Measurements from ENCODE around the gene BCL11B. TPM values are rescaled to one million over a fixed set of nuclear protein-coding genes. Genes with fewer than 3 reads are reported as not detected.
A peak's percentile ranks its signal among the peaks of the same experiment; 100 is the strongest.
"Not testable (repeated sequence)": the region's sequence is repeated elsewhere in the genome, so short reads cannot be mapped to it uniquely, and the experiment has no call there.

Gene BCL11B
- total RNA-seq, 2 experiments from 2014 or later: 48.9 to 49.1 TPM

GRCh38 chr14:99186956-99187690 is 84.9 kb downstream of the BCL11B start:
- peak overlapping the region; percentile 80 for H3K4me3 Mint-ChIP-seq
- H3K9me3 Mint-ChIP-seq: no peaks in the 10 kb centered on the region
- intact Hi-C loops (cut with micrococcal nuclease): loop anchor here (5.0 to 10.0 kb wide), 2 partner anchors 192 to 255 kb away; no protein-coding TSS in a partner anchor
- peak overlapping the region; percentile 88 for H3K27ac Mint-ChIP-seq
- H3K4me1 Mint-ChIP-seq (ENCODE audit: low read depth): peaks cover 93% of the 10 kb centered on the region
- H3K27me3 Mint-ChIP-seq: no peaks in the 10 kb centered on the region
- peaks cover 34% of the 10 kb centered on the region for H3K36me3 Mint-ChIP-seq
- POLR2A ChIA-PET: interaction anchor here (0.7 to 4.2 kb wide), 11 partner anchors 15 to 998 kb away, joined by 3 to 49 read pairs (median 4); partner anchors contain the start of gene BCL11B
- peak; percentile 22 for DNase-seq
- CTCF ChIA-PET: interaction anchor here (0.6 to 12.0 kb wide), 11 partner anchors 9 to 1051 kb away, joined by 3 to 130 read pairs (median 4); no protein-coding TSS in a partner anchor

GRCh38 chr14:99186336-99186735 is 85.7 kb downstream of the BCL11B start:
- H3K4me3 Mint-ChIP-seq: peak overlapping the region; percentile 80
- ChIA-PET CTCF (interaction anchor here (0.6 to 12.0 kb wide), 2 partner anchors 78 to 152 kb away, joined by 3 to 130 read pairs; no protein-coding TSS in a partner anchor), POLR2A (interaction anchor here (1.5 kb wide), 1 partner anchor 17 kb away, joined by 4 read pairs; no protein-coding TSS in a partner anchor)
- intact Hi-C loops (cut with micrococcal nuclease): loop anchor here (5.0 to 10.0 kb wide), 2 partner anchors 192 to 254 kb away; no protein-coding TSS in a partner anchor
- peak; percentile 9 for DNase-seq
- peaks cover 31% of the 10 kb centered on the region for H3K36me3 Mint-ChIP-seq
- not testable (repeated sequence) for H3K27me3 Mint-ChIP-seq, H3K9me3 Mint-ChIP-seq
- H3K4me1 Mint-ChIP-seq (ENCODE audit: low read depth): peaks cover 94% of the 10 kb centered on the region
- H3K27ac Mint-ChIP-seq: peak overlapping the region; percentile 88

- H3K4me3 Mint-ChIP-seq: peak overlapping the region; percentile 41
- H3K9me3 Mint-ChIP-seq: no peaks in the 10 kb centered on the region
- ChIA-PET POLR2A (interaction anchor here (1.5 kb wide), 1 partner anchor 17 kb away, joined by 4 read pairs; no protein-coding TSS in a partner anchor), CTCF (no interaction called here)
- H3K27me3 Mint-ChIP-seq: no peaks in the 10 kb centered on the region
- peaks cover 28% of the 10 kb centered on the region for H3K36me3 Mint-ChIP-seq
- H3K27ac Mint-ChIP-seq: peak overlapping the region; percentile 88
- DNase-seq: peak; percentile 54
- peaks cover 94% of the 10 kb centered on the region for H3K4me1 Mint-ChIP-seq (ENCODE audit: low read depth)
- intact Hi-C loops (cut with micrococcal nuclease): loop anchor here (5.0 to 10.0 kb wide), 2 partner anchors 191 to 253 kb away; no protein-coding TSS in a partner anchor
Measured at GRCh38 chr14:99185436-99186068, 86.4 kb downstream of the BCL11B start.

- ChIA-PET POLR2A (interaction anchor here (1.1 kb wide), 1 partner anchor 41 kb away, joined by 3 read pairs; no protein-coding TSS in a partner anchor), CTCF (interaction anchor here (0.8 kb wide), 1 partner anchor 58 kb away, joined by 3 read pairs; no protein-coding TSS in a partner anchor)
- Mint-ChIP-seq H3K27me3 (no peaks in the 10 kb centered on the region), H3K4me1 (ENCODE audit: low read depth) (peaks cover 93% of the 10 kb centered on the region), H3K9me3 (no peaks in the 10 kb centered on the region), H3K27ac (peak overlapping the region; percentile 88), H3K36me3 (peaks cover 33% of the 10 kb centered on the region), H3K4me3 (peak overlapping the region; percentile 13)
- intact Hi-C loops (cut with micrococcal nuclease): loop anchor here (10.0 kb wide), 1 partner anchor 189 kb away; no protein-coding TSS in a partner anchor
- DNase-seq: no peak
Measured at GRCh38 chr14:99183716-99184115, 88.3 kb downstream of the BCL11B start.

GRCh38 chr14:99183311-99183710 is 88.7 kb downstream of the BCL11B start:
- H3K4me3 Mint-ChIP-seq: no peak overlapping the region
- H3K36me3 Mint-ChIP-seq: peaks cover 37% of the 10 kb centered on the region
- CTCF ChIA-PET: interaction anchor here (0.8 kb wide), 2 partner anchors 48 to 59 kb away, joined by 3 to 4 read pairs; no protein-coding TSS in a partner anchor
- H3K27ac Mint-ChIP-seq: peak overlapping the region; percentile 88
- POLR2A ChIA-PET: no interaction called here
- intact Hi-C loops (cut with micrococcal nuclease): loop anchor here (10.0 kb wide), 1 partner anchor 189 kb away; no protein-coding TSS in a partner anchor
- DNase-seq: peak; percentile 9
- peaks cover 96% of the 10 kb centered on the region for H3K4me1 Mint-ChIP-seq (ENCODE audit: low read depth)
- no peaks in the 10 kb centered on the region for H3K27me3 Mint-ChIP-seq
- no peaks in the 10 kb centered on the region for H3K9me3 Mint-ChIP-seq

- H3K9me3 Mint-ChIP-seq: no peaks in the 10 kb centered on the region
- peak overlapping the region; percentile 88 for H3K27ac Mint-ChIP-seq
- peaks cover 95% of the 10 kb centered on the region for H3K4me1 Mint-ChIP-seq (ENCODE audit: low read depth)
- POLR2A ChIA-PET: no interaction called here
- no peaks in the 10 kb centered on the region for H3K27me3 Mint-ChIP-seq
- H3K4me3 Mint-ChIP-seq: no peak overlapping the region
- intact Hi-C loops (cut with micrococcal nuclease): loop anchor here (10.0 kb wide), 1 partner anchor 188 kb away; no protein-coding TSS in a partner anchor
- DNase-seq: peak; percentile 27
- CTCF ChIA-PET: interaction anchor here (0.8 kb wide), 1 partner anchor 48 kb away, joined by 4 read pairs; no protein-coding TSS in a partner anchor
- peaks cover 41% of the 10 kb centered on the region for H3K36me3 Mint-ChIP-seq
Measured at GRCh38 chr14:99182548-99183250, 89.3 kb downstream of the BCL11B start.

GRCh38 chr14:99181804-99182520 is 90.0 kb downstream of the BCL11B start:
- ChIA-PET CTCF (interaction anchor here (1.0 to 1.1 kb wide), 2 partner anchors 45 to 1043 kb away, joined by 3 read pairs; no protein-coding TSS in a partner anchor), POLR2A (no interaction called here)
- peaks cover 47% of the 10 kb centered on the region for H3K36me3 Mint-ChIP-seq
- H3K27me3 Mint-ChIP-seq: no peaks in the 10 kb centered on the region
- H3K9me3 Mint-ChIP-seq: peaks cover under 1% of the 10 kb centered on the region
- intact Hi-C loops (cut with micrococcal nuclease): loop anchor here (10.0 kb wide), 1 partner anchor 187 kb away; no protein-coding TSS in a partner anchor
- H3K27ac Mint-ChIP-seq: peak overlapping the region; percentile 88
- H3K4me3 Mint-ChIP-seq: peak overlapping the region; percentile 37
- peak; percentile 8 for DNase-seq
- peaks cover 88% of the 10 kb centered on the region for H3K4me1 Mint-ChIP-seq (ENCODE audit: low read depth)

GRCh38 chr14:99181241-99181640 is 90.8 kb downstream of the BCL11B start:
- peak overlapping the region; percentile 88 for H3K27ac Mint-ChIP-seq
- DNase-seq: peak; percentile 52
- ChIA-PET POLR2A (no interaction called here), CTCF (interaction anchor here (1.0 to 1.1 kb wide), 2 partner anchors 46 to 1042 kb away, joined by 3 read pairs; no protein-coding TSS in a partner anchor)
- peaks cover 81% of the 10 kb centered on the region for H3K4me1 Mint-ChIP-seq (ENCODE audit: low read depth)
- peaks cover 7% of the 10 kb centered on the region for H3K9me3 Mint-ChIP-seq
- H3K27me3 Mint-ChIP-seq: no peaks in the 10 kb centered on the region
- peaks cover 52% of the 10 kb centered on the region for H3K36me3 Mint-ChIP-seq
- H3K4me3 Mint-ChIP-seq: peak overlapping the region; percentile 37
- intact Hi-C loops (cut with micrococcal nuclease): loop anchor here (10.0 kb wide), 1 partner anchor 186 kb away; no protein-coding TSS in a partner anchor

GRCh38 chr14:99179946-99180345 is 92.1 kb downstream of the BCL11B start:
- peaks cover 68% of the 10 kb centered on the region for H3K4me1 Mint-ChIP-seq (ENCODE audit: low read depth)
- H3K36me3 Mint-ChIP-seq: peaks cover 56% of the 10 kb centered on the region
- ChIA-PET CTCF (no interaction called here), POLR2A (no interaction called here)
- H3K9me3 Mint-ChIP-seq: peaks cover 8% of the 10 kb centered on the region
- DNase-seq: peak; percentile 15
- no peaks in the 10 kb centered on the region for H3K27me3 Mint-ChIP-seq
- no peak overlapping the region for H3K4me3 Mint-ChIP-seq
- peak overlapping the region; percentile 88 for H3K27ac Mint-ChIP-seq
- intact Hi-C loops (cut with micrococcal nuclease): loop anchor here (10.0 kb wide), 1 partner anchor 185 kb away; no protein-coding TSS in a partner anchor

GRCh38 chr14:99179506-99179905 is 92.5 kb downstream of the BCL11B start:
- peak; percentile 12 for DNase-seq
- Mint-ChIP-seq H3K9me3 (peaks cover 8% of the 10 kb centered on the region), H3K4me1 (ENCODE audit: low read depth) (peaks cover 63% of the 10 kb centered on the region), H3K27ac (peak overlapping the region; percentile 88), H3K4me3 (no peak overlapping the region), H3K27me3 (no peaks in the 10 kb centered on the region), H3K36me3 (peaks cover 53% of the 10 kb centered on the region)
- CTCF ChIA-PET: interaction anchor here (1.3 kb wide), 1 partner anchor 1040 kb away, joined by 3 read pairs; no protein-coding TSS in a partner anchor
- POLR2A ChIA-PET: no interaction called here
- intact Hi-C loops (cut with micrococcal nuclease): no loop called here

Data from activated CD4-positive, alpha-beta memory T cell treated with anti-CD3 and anti-CD28 coated beads for 36 hours (primary cell).